Calu3 (cell line): ENCODE data around the gene SEMA3B. TPM values are rescaled to one million over a fixed set of nuclear protein-coding genes. Genes with fewer than 3 reads are reported as not detected.
A peak's percentile ranks its signal among the peaks of the same experiment; 100 is the strongest.
"Not testable (repeated sequence)": the region's sequence is repeated elsewhere in the genome, so short reads cannot be mapped to it uniquely, and the experiment has no call there.

Experiments
- BruUV-seq: library from RNA; stranded (reverse); fragments of 400-500 nt; replicated peaks from 2 replicates; lab custom pipeline; 2021; lab: Mats Ljungman, UMichigan
- CTCF ChIA-PET: fragments of 300-600 bp; sonication (Branson Sonifier 250); formaldehyde crosslinking; loops from one replicate; lab custom pipeline; 2022; ENCODE audit warnings: antibody characterized with exemption; lab: Charles Lee
- DNase-seq: peaks from one replicate; pipeline ENCODE4 v3.0.0; 2022
- H3K27ac Mint-ChIP-seq: one replicate; pipeline ENCODE4 v1.8.0; 2022; ENCODE audit warnings: mixed read lengths; ENCODE audit not compliant: unreplicated experiment
- H3K27me3 Mint-ChIP-seq: one replicate; pipeline ENCODE4 v1.8.0; 2022; ENCODE audit warnings: mixed read lengths; ENCODE audit not compliant: unreplicated experiment
- H3K36me3 Mint-ChIP-seq: one replicate; pipeline ENCODE4 v1.8.0; 2022; ENCODE audit warnings: mild to moderate bottlenecking, moderate library complexity, mixed read lengths; ENCODE audit not compliant: insufficient read depth, unreplicated experiment
- H3K4me1 Mint-ChIP-seq: one replicate; pipeline ENCODE4 v1.8.0; 2022; ENCODE audit warnings: mild to moderate bottlenecking, low read depth, mixed read lengths; ENCODE audit not compliant: unreplicated experiment
- H3K4me3 Mint-ChIP-seq: one replicate; pipeline ENCODE4 v1.8.0; 2022; ENCODE audit warnings: mild to moderate bottlenecking, low read depth, moderate library complexity, mixed read lengths; ENCODE audit not compliant: unreplicated experiment
- H3K9me3 Mint-ChIP-seq: one replicate; pipeline ENCODE4 v1.8.0; 2022; ENCODE audit warnings: low read depth, mixed read lengths; ENCODE audit not compliant: unreplicated experiment
- intact Hi-C: fragments of 100-400 bp; cut with micrococcal nuclease; formaldehyde crosslinking; loops from one replicate; pipeline ENCODE4 v1.10.0; 2022; ENCODE audit not compliant: unreplicated experiment
- total RNA-seq: library from RNA; stranded (reverse); gene quantifications from 2 replicates; pipeline ENCODE4 v1.2.3, GENCODE V29; 2022
- TF ChIP-seq, protein P1 (sequence below): fragments of 200-600 bp; IDR thresholded peaks from one replicate; pipeline ENCODE4 v1.8.0; 2022; ENCODE audit warnings: antibody characterized with exemption; ENCODE audit not compliant: unreplicated experiment

SEMA3B gene
- total RNA-seq, 1 experiment from 2014 or later: 20.3 TPM

DNA sequence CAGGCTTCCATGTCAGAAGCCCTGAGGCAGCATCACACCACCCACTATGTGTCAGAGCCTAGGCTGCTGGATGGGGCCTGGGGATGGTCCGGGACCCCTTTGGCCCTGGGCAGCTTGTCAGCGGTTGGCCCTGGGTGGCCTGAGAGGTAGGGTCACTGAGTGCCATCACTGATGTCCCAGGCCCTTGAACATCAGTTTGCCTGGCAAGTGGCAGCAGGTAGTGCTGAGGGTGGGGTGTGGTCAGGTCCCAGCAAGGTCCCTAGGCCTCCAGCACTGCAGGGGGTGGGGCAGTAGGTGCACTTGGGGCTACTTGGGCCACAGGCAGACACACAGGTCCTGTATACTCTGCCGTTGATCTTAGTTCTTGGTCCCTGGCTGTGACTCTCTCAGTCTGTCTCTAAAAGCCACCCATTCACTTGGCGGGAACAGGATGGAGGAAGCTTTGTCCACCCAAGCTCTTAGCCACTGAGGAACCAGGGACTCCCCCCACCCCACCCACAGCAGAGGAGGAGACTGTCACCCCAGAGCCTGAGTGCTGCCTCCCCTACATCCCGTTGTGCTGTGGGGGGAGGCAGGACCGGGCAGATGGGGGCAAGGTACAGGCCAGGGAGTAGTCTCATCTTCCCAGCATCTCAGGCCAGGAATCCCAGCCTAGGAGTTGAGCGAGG lies 27.1 kb upstream of the SEMA3B start:
- Mint-ChIP-seq H3K36me3 (peaks cover 34% of the 10 kb centered on the region), H3K9me3 (no peaks in the 10 kb centered on the region), H3K4me1 (peaks cover 20% of the 10 kb centered on the region), H3K4me3 (no peak overlapping the region), H3K27ac (no peak overlapping the region), H3K27me3 (no peaks in the 10 kb centered on the region)
- CTCF ChIA-PET: no interaction called here
- TF ChIP-seq, protein P1, sequence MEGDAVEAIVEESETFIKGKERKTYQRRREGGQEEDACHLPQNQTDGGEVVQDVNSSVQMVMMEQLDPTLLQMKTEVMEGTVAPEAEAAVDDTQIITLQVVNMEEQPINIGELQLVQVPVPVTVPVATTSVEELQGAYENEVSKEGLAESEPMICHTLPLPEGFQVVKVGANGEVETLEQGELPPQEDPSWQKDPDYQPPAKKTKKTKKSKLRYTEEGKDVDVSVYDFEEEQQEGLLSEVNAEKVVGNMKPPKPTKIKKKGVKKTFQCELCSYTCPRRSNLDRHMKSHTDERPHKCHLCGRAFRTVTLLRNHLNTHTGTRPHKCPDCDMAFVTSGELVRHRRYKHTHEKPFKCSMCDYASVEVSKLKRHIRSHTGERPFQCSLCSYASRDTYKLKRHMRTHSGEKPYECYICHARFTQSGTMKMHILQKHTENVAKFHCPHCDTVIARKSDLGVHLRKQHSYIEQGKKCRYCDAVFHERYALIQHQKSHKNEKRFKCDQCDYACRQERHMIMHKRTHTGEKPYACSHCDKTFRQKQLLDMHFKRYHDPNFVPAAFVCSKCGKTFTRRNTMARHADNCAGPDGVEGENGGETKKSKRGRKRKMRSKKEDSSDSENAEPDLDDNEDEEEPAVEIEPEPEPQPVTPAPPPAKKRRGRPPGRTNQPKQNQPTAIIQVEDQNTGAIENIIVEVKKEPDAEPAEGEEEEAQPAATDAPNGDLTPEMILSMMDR: no peak
- intact Hi-C loops: no loop called here
- no TSS peak for BruUV-seq
- DNase-seq: no peak

DNA sequence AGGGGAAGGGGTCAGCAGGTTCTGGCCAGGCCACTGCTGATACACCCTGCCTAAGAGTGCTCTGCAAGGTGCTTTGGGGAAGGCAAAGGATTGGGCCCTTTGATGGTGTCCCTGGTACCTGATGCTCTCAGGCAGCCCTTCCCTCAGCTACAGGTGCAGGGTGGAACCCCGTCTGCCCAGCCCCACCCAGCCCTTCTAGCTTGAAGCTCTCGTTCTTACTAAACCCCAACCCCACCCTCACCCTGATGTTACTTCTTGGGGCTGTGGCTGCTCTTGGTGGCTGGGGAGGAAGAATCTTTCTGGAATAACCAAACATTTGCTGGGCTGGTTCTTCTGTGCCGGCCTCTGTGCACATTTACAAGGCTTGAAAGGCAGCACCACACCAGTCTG lies 26.6 kb upstream of the SEMA3B start:
- BruUV-seq: no TSS peak
- intact Hi-C loops: no loop called here
- CTCF ChIA-PET: interaction anchor here (1.0 kb wide), 1 partner anchor 29 kb away, joined by 3 read pairs; no protein-coding TSS in a partner anchor
- no peak for DNase-seq
- no peak overlapping the region for H3K4me3 Mint-ChIP-seq
- TF ChIP-seq, protein P1: no peak
- H3K9me3 Mint-ChIP-seq: no peaks in the 10 kb centered on the region
- H3K27me3 Mint-ChIP-seq: no peaks in the 10 kb centered on the region
- peaks cover 28% of the 10 kb centered on the region for H3K36me3 Mint-ChIP-seq
- H3K27ac Mint-ChIP-seq: no peak overlapping the region
- H3K4me1 Mint-ChIP-seq: peaks cover 14% of the 10 kb centered on the region

DNA sequence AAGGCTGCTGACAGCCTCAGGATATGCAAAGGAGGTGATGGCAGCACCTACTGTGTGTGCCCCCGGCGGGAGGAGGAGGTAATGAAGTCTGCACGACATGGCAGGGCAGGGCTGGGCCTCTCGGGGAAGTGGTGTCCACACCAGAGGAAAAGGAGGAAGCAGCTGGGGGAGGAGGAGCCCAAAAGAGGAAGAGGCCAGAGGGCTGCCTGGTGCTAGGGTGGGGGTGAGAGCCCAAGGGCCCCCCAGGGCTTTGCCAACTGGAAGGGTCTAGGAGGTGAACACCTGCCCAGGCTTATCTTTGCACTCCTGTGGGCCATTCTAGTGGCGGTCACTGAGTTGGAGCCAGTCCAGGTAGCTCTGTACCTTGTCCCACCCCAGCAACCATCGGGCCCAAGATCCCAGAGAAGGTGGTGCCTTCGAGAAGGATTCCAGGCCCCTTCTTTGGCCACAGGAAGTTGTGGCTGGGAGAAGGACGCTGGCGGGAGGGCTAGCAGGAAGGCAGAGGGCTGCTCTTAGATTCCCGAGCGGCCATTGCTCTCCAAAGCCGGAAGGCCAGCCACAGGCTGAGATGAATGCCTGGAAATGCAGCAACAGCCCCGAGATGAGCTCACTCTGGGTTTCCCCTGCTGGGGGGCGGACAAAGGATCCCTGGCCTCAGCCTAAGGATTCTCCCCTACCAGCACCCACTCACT lies 25.9 kb upstream of the SEMA3B start:
- no TSS peak for BruUV-seq

DNA sequence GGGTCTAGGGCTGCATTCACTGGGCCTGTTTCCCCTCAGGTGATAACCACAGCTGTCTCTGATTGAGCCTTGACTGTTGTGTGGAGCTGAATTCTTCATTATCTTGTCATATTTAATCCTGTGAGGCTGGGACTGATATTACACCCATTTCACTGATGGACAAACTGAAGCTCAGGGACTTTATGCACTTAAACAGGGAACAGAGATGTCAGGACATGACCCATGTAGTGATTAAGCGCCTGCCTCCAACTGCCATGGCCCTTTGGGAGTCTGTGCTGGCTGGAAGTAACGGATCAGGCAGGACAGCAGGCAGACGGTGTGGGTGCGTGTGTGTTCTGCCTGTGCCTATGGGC lies 25.4 kb upstream of the SEMA3B start:
- no TSS peak for BruUV-seq
- no peaks in the 10 kb centered on the region for H3K9me3 Mint-ChIP-seq
- no peak for DNase-seq
- no peak overlapping the region for H3K4me3 Mint-ChIP-seq
- H3K4me1 Mint-ChIP-seq: peaks cover 20% of the 10 kb centered on the region
- no peaks in the 10 kb centered on the region for H3K27me3 Mint-ChIP-seq
- intact Hi-C loops: no loop called here
- CTCF ChIA-PET: interaction anchor here (0.7 to 1.1 kb wide), 3 partner anchors 28 to 34 kb away, joined by 3 to 6 read pairs (median 4); no protein-coding TSS in a partner anchor
- TF ChIP-seq, protein P1: no peak
- peaks cover 19% of the 10 kb centered on the region for H3K36me3 Mint-ChIP-seq
- no peak overlapping the region for H3K27ac Mint-ChIP-seq

More for the DNA sequence above, 25.9 kb upstream of the SEMA3B start:
- Mint-ChIP-seq H3K4me3 (no peak overlapping the region), H3K4me1 (peaks cover 14% of the 10 kb centered on the region), H3K27ac (no peak overlapping the region), H3K9me3 (no peaks in the 10 kb centered on the region), H3K36me3 (peaks cover 22% of the 10 kb centered on the region), H3K27me3 (no peaks in the 10 kb centered on the region)
- DNase-seq: no peak
- TF ChIP-seq, protein P1: no peak
- CTCF ChIA-PET: interaction anchor here (0.7 to 1.0 kb wide), 2 partner anchors 29 to 34 kb away, joined by 3 to 4 read pairs; no protein-coding TSS in a partner anchor
- intact Hi-C loops: no loop called here

DNA sequence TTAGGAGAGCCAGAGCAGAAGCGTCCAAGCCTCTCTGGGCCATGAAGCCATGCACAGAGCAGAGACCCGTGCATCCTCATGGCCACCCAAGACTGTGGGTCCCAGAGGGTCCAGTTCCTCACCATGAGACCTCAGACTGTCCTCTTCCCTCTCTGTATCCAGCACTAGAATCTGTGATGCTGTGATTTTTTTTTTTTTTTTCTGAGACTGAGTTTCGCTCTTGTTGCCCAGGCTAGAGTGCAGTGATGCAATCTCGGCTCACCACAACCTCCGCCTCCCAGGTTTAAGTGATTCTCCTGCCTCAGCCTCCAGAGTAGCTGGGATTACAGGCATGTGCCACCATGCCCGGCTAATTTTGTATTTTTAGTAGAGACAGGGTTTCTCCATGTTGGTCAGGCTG lies 24.1 kb upstream of the SEMA3B start:
- H3K27ac Mint-ChIP-seq, BruUV-seq, H3K27me3 Mint-ChIP-seq, intact Hi-C loops, H3K9me3 Mint-ChIP-seq, DNase-seq: not testable (repeated sequence)
- peaks cover 17% of the 10 kb centered on the region for H3K36me3 Mint-ChIP-seq
- CTCF ChIA-PET: interaction anchor here (0.9 kb wide), 1 partner anchor 72 kb away, joined by 3 read pairs; no protein-coding TSS in a partner anchor
- peaks cover 19% of the 10 kb centered on the region for H3K4me1 Mint-ChIP-seq
- peak overlapping the region; percentile 80 for H3K4me3 Mint-ChIP-seq
